Measurements from ENCODE around the gene HSFX1. TPM values are rescaled to one million over a fixed set of nuclear protein-coding genes. Genes with fewer than 3 reads are reported as not detected.
"Not testable (repeated sequence)": the region's sequence is repeated elsewhere in the genome, so short reads cannot be mapped to it uniquely, and the experiment has no call there.

Gene HSFX1
- total RNA-seq, 4 donors from 2014 or later = 1.3 to 7.9 (median 1.8) TPM

GRCh38 chrX:149759824-149760223, 14.0 kb upstream of the HSFX1 start:
- DNase-seq = no peak
- Histone ChIP-seq H3K27me3 (no peaks in the 10 kb centered on the region), H3K36me3 (no peaks in the 10 kb centered on the region), H3K4me3 (no peak overlapping the region), H3K9me3 (no peaks in the 10 kb centered on the region), H3K4me1 (no peaks in the 10 kb centered on the region), H3K27ac (no peak overlapping the region)
- TF ChIP-seq EP300 (IDR thresholded peaks at IDR 0.05; ENCODE audit: low read depth) (no peak), CTCF (IDR thresholded peaks at IDR 0.05) (no peak), POLR2AphosphoS5 (IDR thresholded peaks at IDR 0.05) (no peak), POLR2A (IDR thresholded peaks at IDR 0.05) (no peak)
- WGBS, 2 donors (ENCODE audit: low coverage in 1 of 2) = 83% methylated on average over 7 of the region's 7 CpGs; no CpG with 5 or more reads in 1 of the 2 donors
- intact Hi-C loops (cut with DNase I; ENCODE audit: low total_unique reads) = no loop called here
- in situ Hi-C loops (cut with MboI; ENCODE audit: low pct_ligation_motif_present in 1 of 4, low pct_unique_long_range_greater_than_20kb in 1 of 4, low sequenced_read_pairs in 3 of 4) = no loop called here

GRCh38 chrX:149760965-149761364, 12.9 kb upstream of the HSFX1 start:
- no peak for DNase-seq
- H3K4me1 ChIP-seq = no peaks in the 10 kb centered on the region
- no peaks in the 10 kb centered on the region for H3K27me3 ChIP-seq
- H3K9me3 ChIP-seq = no peaks in the 10 kb centered on the region
- in situ Hi-C loops (cut with MboI; ENCODE audit: low pct_ligation_motif_present in 1 of 4, low pct_unique_long_range_greater_than_20kb in 1 of 4, low sequenced_read_pairs in 3 of 4) (no loop called here), intact Hi-C loops (cut with DNase I; ENCODE audit: low total_unique reads) (no loop called here)
- TF ChIP-seq CTCF (IDR thresholded peaks at IDR 0.05) = no peak
- TF ChIP-seq POLR2AphosphoS5 (IDR thresholded peaks at IDR 0.05) = no peak
- TF ChIP-seq POLR2A (IDR thresholded peaks at IDR 0.05) = no peak
- no peak for TF ChIP-seq EP300 (IDR thresholded peaks at IDR 0.05; ENCODE audit: low read depth)
- no peak overlapping the region for H3K4me3 ChIP-seq
- H3K27ac ChIP-seq = no peak overlapping the region
- H3K36me3 ChIP-seq = no peaks in the 10 kb centered on the region
- WGBS, 2 donors (ENCODE audit: low coverage in 1 of 2) = 85% methylated on average over 3 of the region's 3 CpGs; no CpG with 5 or more reads in 1 of the 2 donors

- H3K27me3 ChIP-seq; H3K27ac ChIP-seq; H3K36me3 ChIP-seq; H3K4me3 ChIP-seq; H3K4me1 ChIP-seq; in situ Hi-C loops (cut with MboI; ENCODE audit: low pct_ligation_motif_present in 1 of 4, low pct_unique_long_range_greater_than_20kb in 1 of 4, low sequenced_read_pairs in 3 of 4); DNase-seq; intact Hi-C loops (cut with DNase I; ENCODE audit: low total_unique reads); H3K9me3 ChIP-seq: not testable (repeated sequence)
- WGBS, 2 donors (ENCODE audit: low coverage in 1 of 2) = 83% methylated on average over 19 of the region's 22 CpGs; no CpG with 5 or more reads in 1 of the 2 donors
Observed at GRCh38 chrX:149761858-149762674, 11.8 kb upstream of the HSFX1 start.

- Histone ChIP-seq H3K36me3 (no peaks in the 10 kb centered on the region), H3K4me3 (no peak overlapping the region), H3K27ac (no peak overlapping the region), H3K4me1 (no peaks in the 10 kb centered on the region), H3K9me3 (no peaks in the 10 kb centered on the region), H3K27me3 (no peaks in the 10 kb centered on the region)
- no peak for DNase-seq
- intact Hi-C loops (cut with DNase I; ENCODE audit: low total_unique reads) (no loop called here), in situ Hi-C loops (cut with MboI; ENCODE audit: low pct_ligation_motif_present in 1 of 4, low pct_unique_long_range_greater_than_20kb in 1 of 4, low sequenced_read_pairs in 3 of 4) (no loop called here)
- 66% methylated on average over 11 of the region's 11 CpGs; no CpG with 5 or more reads in 1 of the 2 donors for WGBS, 2 donors (ENCODE audit: low coverage in 1 of 2)
- no peak for TF ChIP-seq CTCF (IDR thresholded peaks at IDR 0.05)
- TF ChIP-seq POLR2AphosphoS5 (IDR thresholded peaks at IDR 0.05) = no peak
- no peak for TF ChIP-seq EP300 (IDR thresholded peaks at IDR 0.05; ENCODE audit: low read depth)
- no peak for TF ChIP-seq POLR2A (IDR thresholded peaks at IDR 0.05)
Observed at GRCh38 chrX:149762696-149763614, 10.9 kb upstream of the HSFX1 start.

- H3K27ac ChIP-seq; intact Hi-C loops (cut with DNase I; ENCODE audit: low total_unique reads); DNase-seq; in situ Hi-C loops (cut with MboI; ENCODE audit: low pct_ligation_motif_present in 1 of 4, low pct_unique_long_range_greater_than_20kb in 1 of 4, low sequenced_read_pairs in 3 of 4); H3K4me1 ChIP-seq; H3K4me3 ChIP-seq; H3K9me3 ChIP-seq; H3K27me3 ChIP-seq; H3K36me3 ChIP-seq: not testable (repeated sequence)
- no CpG with 5 or more reads among the region's 12 CpGs for WGBS, 2 donors (ENCODE audit: low coverage in 1 of 2)
Observed at GRCh38 chrX:149770344-149770743, 3.5 kb upstream of the HSFX1 start.

- WGBS, 2 donors (ENCODE audit: low coverage in 1 of 2) = no CpG with 5 or more reads among the region's 9 CpGs
- H3K4me3 ChIP-seq; H3K4me1 ChIP-seq; DNase-seq; H3K36me3 ChIP-seq; H3K9me3 ChIP-seq; intact Hi-C loops (cut with DNase I; ENCODE audit: low total_unique reads); H3K27ac ChIP-seq; in situ Hi-C loops (cut with MboI; ENCODE audit: low pct_ligation_motif_present in 1 of 4, low pct_unique_long_range_greater_than_20kb in 1 of 4, low sequenced_read_pairs in 3 of 4); H3K27me3 ChIP-seq: not testable (repeated sequence)
Observed at GRCh38 chrX:149773026-149773425, 842 bp upstream of the HSFX1 start.

- H3K27me3 ChIP-seq; H3K36me3 ChIP-seq; intact Hi-C loops (cut with DNase I; ENCODE audit: low total_unique reads); DNase-seq; H3K9me3 ChIP-seq; H3K4me3 ChIP-seq; in situ Hi-C loops (cut with MboI; ENCODE audit: low pct_ligation_motif_present in 1 of 4, low pct_unique_long_range_greater_than_20kb in 1 of 4, low sequenced_read_pairs in 3 of 4); H3K27ac ChIP-seq; H3K4me1 ChIP-seq: not testable (repeated sequence)
- no CpG with 5 or more reads among the region's 7 CpGs for WGBS, 2 donors (ENCODE audit: low coverage in 1 of 2)
Observed at GRCh38 chrX:149777999-149778398, 4.1 kb downstream of the HSFX1 start.
